Epithelial cell of esophagus (primary cell): ENCODE data around the gene SPAG17.

Experiments
- DNase-seq: peaks from one replicate; pipeline ENCODE4 v3.0.0; 2010; ENCODE audit warnings: low read depth
- H3K4me3 ChIP-seq: 2 replicates; pipeline ENCODE4 v1.5.1; 2011; ENCODE audit warnings: mild to moderate bottlenecking, low read length, control low read depth
- CTCF ChIP-seq: IDR thresholded peaks from 2 replicates; pipeline ENCODE4 v1.5.1; 2011; ENCODE audit warnings: low read depth, mild to moderate bottlenecking, low read length, control low read depth, inconsistent platforms; ENCODE audit not compliant: insufficient read depth; ENCODE audit errors: missing control alignments

SPAG17 gene

GRCh38 chr1:118185084-118185832 lies at the start of gene SPAG17:
Gene SPAG17, minus strand, starts transcription at chr1:118185228. Its CDS starts 71 bp downstream, at chr1:118185157.
- peak within 1 kb of the TSS; percentile 48 for H3K4me3 ChIP-seq
- DNase-seq: peak; percentile 72
- peak; percentile 17 for TF ChIP-seq CTCF

- TF ChIP-seq CTCF: no peak
- no peak overlapping the region for H3K4me3 ChIP-seq
- no peak for DNase-seq
Observed at GRCh38 chr1:118225471-118225870, 40.4 kb upstream of the SPAG17 start.

- H3K4me3 ChIP-seq: no peak overlapping the region
- TF ChIP-seq CTCF: peak; percentile 37
- DNase-seq: peak; percentile 45
Observed at GRCh38 chr1:118223426-118223825, 38.4 kb upstream of the SPAG17 start.

- DNase-seq: no peak
- TF ChIP-seq CTCF: no peak
- no peak overlapping the region for H3K4me3 ChIP-seq
Observed at GRCh38 chr1:118219438-118219837, 34.4 kb upstream of the SPAG17 start.

- H3K4me3 ChIP-seq: no peak overlapping the region
- no peak for DNase-seq
- no peak for TF ChIP-seq CTCF
Observed at GRCh38 chr1:118217141-118217838, 32.3 kb upstream of the SPAG17 start.

GRCh38 chr1:118214866-118215265 lies 29.8 kb upstream of the SPAG17 start:
- TF ChIP-seq CTCF: no peak
- no peak for DNase-seq
- H3K4me3 ChIP-seq: no peak overlapping the region

GRCh38 chr1:118210723-118211110 lies 25.7 kb upstream of the SPAG17 start:
- DNase-seq: peak; percentile 89
- no peak for TF ChIP-seq CTCF
- no peak overlapping the region for H3K4me3 ChIP-seq
